ENCODE results near the gene PDLIM1.
A peak's percentile ranks its signal among the peaks of the same experiment; 100 is the strongest.

PDLIM1 gene

DNA sequence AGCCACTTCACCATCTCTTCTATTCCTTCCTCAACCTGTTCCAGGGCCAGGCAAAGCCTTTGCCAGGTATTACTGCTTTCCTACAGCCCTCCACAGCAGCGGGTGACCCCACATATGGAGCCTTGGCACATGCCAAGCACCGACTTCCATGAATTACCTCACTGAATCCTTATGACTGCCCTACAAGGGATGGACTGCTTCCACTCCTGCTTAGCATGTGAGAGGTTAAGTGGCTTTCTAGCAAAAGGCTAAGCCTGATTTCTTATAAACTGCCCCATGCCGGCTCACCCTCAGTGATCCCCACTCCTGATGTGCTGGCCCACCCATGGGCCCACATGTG, 44.0 kb upstream of the PDLIM1 start:
- Histone ChIP-seq H2AK5ac (ENCODE audit: low read length) (peak overlapping the region; percentile 83), H2BK120ac (ENCODE audit: low read depth, low read length) (no peak overlapping the region), H3K18ac (ENCODE audit: low read length) (no peak overlapping the region), H3K4me2 (ENCODE audit: low read length) (no peak overlapping the region), H4K5ac (ENCODE audit: low read length) (no peak overlapping the region), H3K56ac (ENCODE audit: low read length) (peak overlapping the region; percentile 65), H3K4ac (ENCODE audit: low read depth, low read length) (no peak overlapping the region), H2BK15ac (replicated peaks; ENCODE audit: low read depth) (no peak overlapping the region), H2BK5ac (ENCODE audit: low read length) (peak overlapping the region; percentile 49), H3K9ac (ENCODE audit: low read length) (no peak overlapping the region), H3K36me3 (ENCODE audit: control insufficient read depth, insufficient read depth, low read length) (no peaks in the 10 kb centered on the region), H3K23ac (ENCODE audit: low read length) (no peak overlapping the region), H3K4me1 (ENCODE audit: control insufficient read depth, low read depth, low read length) (peaks cover 15% of the 10 kb centered on the region), H3K79me2 (ENCODE audit: control insufficient read depth, insufficient read depth, low read length) (no peaks in the 10 kb centered on the region), H3K27me3 (ENCODE audit: insufficient read depth, low read length, poor library complexity) (no peaks in the 10 kb centered on the region), H3K27ac (ENCODE audit: low read depth, low read length) (no peak overlapping the region), H4K8ac (ENCODE audit: low read depth, low read length) (no peak overlapping the region), H3K4me3 (ENCODE audit: low read length) (no peak overlapping the region), H3K79me1 (ENCODE audit: low read length) (no peaks in the 10 kb centered on the region)
- no CpG with 5 or more reads among the region's 3 CpGs for WGBS (ENCODE audit: extremely low coverage, insufficient coverage, low lambda C conversion rate)
- no peak for DNase-seq

DNA sequence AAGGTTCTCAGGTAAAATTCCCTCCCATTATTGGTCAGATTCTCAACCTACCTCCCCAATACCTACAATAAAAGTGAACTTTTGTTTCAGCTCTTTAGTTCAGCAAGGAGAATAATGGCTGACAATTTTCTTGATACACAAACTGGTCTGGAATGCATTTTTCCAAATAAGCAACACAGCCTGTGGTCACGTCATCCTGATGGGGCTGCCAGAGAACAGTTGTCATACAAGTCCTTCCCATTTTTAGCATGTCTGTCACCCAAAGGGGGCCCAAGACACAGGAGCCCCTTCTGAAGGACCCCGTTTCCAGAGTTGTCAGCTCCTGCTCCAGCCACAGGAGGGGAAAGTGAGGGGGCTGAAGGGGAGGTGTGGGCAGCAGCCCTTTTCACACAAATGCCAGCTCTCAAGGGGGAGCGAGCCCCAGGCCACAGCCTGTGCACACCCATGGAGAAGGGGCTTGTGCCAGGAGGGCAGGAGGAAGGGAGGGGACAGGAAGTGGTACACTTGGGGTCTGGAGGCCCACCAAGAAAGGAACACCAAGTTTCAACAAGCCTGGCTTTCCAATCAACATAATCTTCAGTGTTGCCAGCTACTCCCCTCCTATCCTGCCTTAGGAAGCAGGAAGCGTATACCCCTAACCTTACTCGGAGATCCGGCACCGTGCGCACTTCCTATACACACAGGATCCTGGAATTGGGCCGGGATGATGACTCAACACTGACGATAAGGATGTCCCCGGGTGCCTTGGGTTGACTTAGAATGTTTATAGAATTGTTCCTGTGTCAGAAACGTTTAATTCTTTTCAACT, 43.4 kb upstream of the PDLIM1 start:
- H3K23ac ChIP-seq (ENCODE audit: low read length): peak overlapping the region; percentile 83
- H3K79me2 ChIP-seq (ENCODE audit: control insufficient read depth, insufficient read depth, low read length): no peaks in the 10 kb centered on the region
- no peak overlapping the region for H3K4me2 ChIP-seq (ENCODE audit: low read length)
- H3K56ac ChIP-seq (ENCODE audit: low read length): peak overlapping the region; percentile 56
- H4K5ac ChIP-seq (ENCODE audit: low read length): no peak overlapping the region
- H3K18ac ChIP-seq (ENCODE audit: low read length): peak overlapping the region; percentile 44
- H3K4me3 ChIP-seq (ENCODE audit: low read length): no peak overlapping the region
- WGBS (ENCODE audit: extremely low coverage, insufficient coverage, low lambda C conversion rate): no CpG with 5 or more reads among the region's 12 CpGs
- H2AK5ac ChIP-seq (ENCODE audit: low read length): peak overlapping the region; percentile 84
- peaks cover 15% of the 10 kb centered on the region for H3K4me1 ChIP-seq (ENCODE audit: control insufficient read depth, low read depth, low read length)
- peak overlapping the region; percentile 64 for H2BK5ac ChIP-seq (ENCODE audit: low read length)
- no peak overlapping the region for H2BK15ac ChIP-seq (replicated peaks; ENCODE audit: low read depth)
- DNase-seq: no peak
- no peaks in the 10 kb centered on the region for H3K79me1 ChIP-seq (ENCODE audit: low read length)
- H3K36me3 ChIP-seq (ENCODE audit: control insufficient read depth, insufficient read depth, low read length): no peaks in the 10 kb centered on the region
- no peak overlapping the region for H4K8ac ChIP-seq (ENCODE audit: low read depth, low read length)
- no peak overlapping the region for H2BK120ac ChIP-seq (ENCODE audit: low read depth, low read length)
- H3K9ac ChIP-seq (ENCODE audit: low read length): no peak overlapping the region
- no peaks in the 10 kb centered on the region for H3K27me3 ChIP-seq (ENCODE audit: insufficient read depth, low read length, poor library complexity)
- peak overlapping the region; percentile 4 for H3K27ac ChIP-seq (ENCODE audit: low read depth, low read length)
- no peak overlapping the region for H3K4ac ChIP-seq (ENCODE audit: low read depth, low read length)

DNA sequence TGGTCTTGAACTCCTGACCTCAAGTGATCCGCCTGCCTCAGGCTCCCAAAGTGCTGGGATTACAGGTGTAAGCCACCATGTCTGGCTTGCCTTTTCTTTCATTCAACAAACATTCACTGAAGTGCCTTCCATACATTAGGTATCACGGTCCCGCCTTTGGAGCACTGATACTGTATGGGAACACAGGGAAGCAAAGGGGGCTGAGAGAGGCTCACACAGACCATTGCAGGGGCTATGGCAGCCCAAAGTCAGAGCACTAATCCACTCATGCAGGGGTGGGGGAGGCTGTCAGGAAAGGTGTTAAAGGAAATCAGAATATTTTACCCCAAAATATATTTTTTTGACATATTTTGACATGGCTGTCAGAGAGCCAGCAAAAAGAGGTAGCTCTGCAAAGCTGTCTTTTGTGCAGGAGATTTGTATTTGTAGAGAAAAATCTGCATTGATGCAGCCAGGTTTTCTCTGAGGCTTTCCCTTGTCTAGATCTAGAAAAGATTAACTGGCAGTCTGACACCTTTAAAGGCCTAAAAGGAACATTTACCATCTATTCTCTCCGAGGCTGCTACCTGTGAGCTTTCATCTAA, 42.0 kb upstream of the PDLIM1 start:
- no peak overlapping the region for H3K23ac ChIP-seq (ENCODE audit: low read length)
- no peak overlapping the region for H3K4me3 ChIP-seq (ENCODE audit: low read length)
- no peak overlapping the region for H3K4ac ChIP-seq (ENCODE audit: low read depth, low read length)
- WGBS (ENCODE audit: extremely low coverage, insufficient coverage, low lambda C conversion rate): no CpG with 5 or more reads among the region's 4 CpGs
- H2BK120ac ChIP-seq (ENCODE audit: low read depth, low read length): no peak overlapping the region
- peak; percentile 68 for DNase-seq
- no peak overlapping the region for H4K5ac ChIP-seq (ENCODE audit: low read length)
- no peaks in the 10 kb centered on the region for H3K36me3 ChIP-seq (ENCODE audit: control insufficient read depth, insufficient read depth, low read length)
- peak overlapping the region; percentile 74 for H3K27ac ChIP-seq (ENCODE audit: low read depth, low read length)
- no peak overlapping the region for H3K18ac ChIP-seq (ENCODE audit: low read length)
- no peaks in the 10 kb centered on the region for H3K79me2 ChIP-seq (ENCODE audit: control insufficient read depth, insufficient read depth, low read length)
- H3K4me1 ChIP-seq (ENCODE audit: control insufficient read depth, low read depth, low read length): peaks cover 15% of the 10 kb centered on the region
- no peak overlapping the region for H3K56ac ChIP-seq (ENCODE audit: low read length)
- H3K9ac ChIP-seq (ENCODE audit: low read length): no peak overlapping the region
- H3K79me1 ChIP-seq (ENCODE audit: low read length): no peaks in the 10 kb centered on the region
- no peak overlapping the region for H2BK5ac ChIP-seq (ENCODE audit: low read length)
- H3K4me2 ChIP-seq (ENCODE audit: low read length): no peak overlapping the region
- no peaks in the 10 kb centered on the region for H3K27me3 ChIP-seq (ENCODE audit: insufficient read depth, low read length, poor library complexity)
- no peak overlapping the region for H2BK15ac ChIP-seq (replicated peaks; ENCODE audit: low read depth)
- H2AK5ac ChIP-seq (ENCODE audit: low read length): no peak overlapping the region
- H4K8ac ChIP-seq (ENCODE audit: low read depth, low read length): no peak overlapping the region

DNA sequence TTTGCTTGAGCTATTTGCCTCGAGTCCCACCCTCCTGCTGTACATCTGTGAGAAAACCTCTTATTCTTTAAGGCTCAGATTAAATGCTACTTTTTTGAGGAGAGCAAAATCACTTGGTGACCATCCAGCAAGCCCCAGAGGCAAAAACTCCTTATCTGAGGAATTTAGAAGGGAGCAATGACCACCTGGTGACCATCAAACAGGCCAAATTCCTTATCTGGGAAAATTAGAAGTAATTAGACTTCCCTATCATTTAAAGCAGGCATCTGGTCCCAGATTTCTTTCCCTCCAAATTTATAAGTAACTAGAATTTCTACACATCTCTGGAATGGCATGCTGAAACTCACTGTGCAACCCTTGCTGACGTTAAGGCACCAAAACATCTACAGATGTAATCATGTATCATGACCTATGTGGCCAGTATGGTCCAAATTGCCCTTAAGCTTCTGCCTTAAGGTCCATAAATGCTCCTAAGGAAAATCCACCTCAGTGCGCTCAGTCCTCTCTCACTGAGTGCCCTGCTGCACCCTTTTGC, 40.9 kb upstream of the PDLIM1 start:
- H2BK15ac ChIP-seq (replicated peaks; ENCODE audit: low read depth): no peak overlapping the region
- no CpG with 5 or more reads among the region's 3 CpGs for WGBS (ENCODE audit: extremely low coverage, insufficient coverage, low lambda C conversion rate)
- H3K56ac ChIP-seq (ENCODE audit: low read length): peak overlapping the region; percentile 54
- no peaks in the 10 kb centered on the region for H3K79me2 ChIP-seq (ENCODE audit: control insufficient read depth, insufficient read depth, low read length)
- no peaks in the 10 kb centered on the region for H3K27me3 ChIP-seq (ENCODE audit: insufficient read depth, low read length, poor library complexity)
- H3K4me2 ChIP-seq (ENCODE audit: low read length): no peak overlapping the region
- H3K9ac ChIP-seq (ENCODE audit: low read length): peak overlapping the region; percentile 5
- peak overlapping the region; percentile 17 for H3K27ac ChIP-seq (ENCODE audit: low read depth, low read length)
- H3K23ac ChIP-seq (ENCODE audit: low read length): no peak overlapping the region
- no peak for DNase-seq
- no peak overlapping the region for H2BK120ac ChIP-seq (ENCODE audit: low read depth, low read length)
- H3K18ac ChIP-seq (ENCODE audit: low read length): peak overlapping the region; percentile 41
- no peak overlapping the region for H3K4ac ChIP-seq (ENCODE audit: low read depth, low read length)
- no peaks in the 10 kb centered on the region for H3K36me3 ChIP-seq (ENCODE audit: control insufficient read depth, insufficient read depth, low read length)
- H3K79me1 ChIP-seq (ENCODE audit: low read length): no peaks in the 10 kb centered on the region
- H4K5ac ChIP-seq (ENCODE audit: low read length): no peak overlapping the region
- H3K4me3 ChIP-seq (ENCODE audit: low read length): no peak overlapping the region
- peak overlapping the region; percentile 88 for H2AK5ac ChIP-seq (ENCODE audit: low read length)
- H2BK5ac ChIP-seq (ENCODE audit: low read length): peak overlapping the region; percentile 7
- peaks cover 15% of the 10 kb centered on the region for H3K4me1 ChIP-seq (ENCODE audit: control insufficient read depth, low read depth, low read length)
- H4K8ac ChIP-seq (ENCODE audit: low read depth, low read length): no peak overlapping the region

DNA sequence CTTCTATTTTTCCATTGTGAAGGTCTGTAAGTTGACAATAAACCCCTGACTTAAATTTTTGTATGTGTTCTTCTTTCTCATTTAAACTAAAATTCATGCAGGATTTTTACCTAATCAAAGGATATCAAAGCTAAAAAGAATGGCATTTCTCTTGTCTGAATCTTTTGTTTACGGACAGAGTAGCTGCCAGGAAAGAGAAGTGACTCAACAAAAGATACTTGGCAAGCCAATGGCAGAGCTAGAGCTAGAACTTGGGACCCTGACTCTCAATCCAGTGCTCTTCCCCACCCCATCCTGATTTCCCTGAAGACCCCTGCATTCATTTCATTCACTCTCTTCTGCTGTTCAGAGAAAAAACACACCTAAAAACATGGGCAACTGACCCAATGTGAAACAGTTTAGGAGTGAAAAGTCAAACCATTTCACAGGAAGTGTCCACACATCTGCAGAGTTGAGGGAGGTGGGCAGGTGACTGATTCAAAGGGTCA, 40.2 kb upstream of the PDLIM1 start:
- Histone ChIP-seq H2BK5ac (ENCODE audit: low read length) (no peak overlapping the region), H3K4me2 (ENCODE audit: low read length) (no peak overlapping the region)
- no peak for DNase-seq

More for the DNA sequence above, 40.2 kb upstream of the PDLIM1 start:
- Histone ChIP-seq H3K79me1 (ENCODE audit: low read length) (no peaks in the 10 kb centered on the region), H3K4me1 (ENCODE audit: control insufficient read depth, low read depth, low read length) (peaks cover 15% of the 10 kb centered on the region), H3K36me3 (ENCODE audit: control insufficient read depth, insufficient read depth, low read length) (no peaks in the 10 kb centered on the region), H3K4me3 (ENCODE audit: low read length) (no peak overlapping the region), H3K79me2 (ENCODE audit: control insufficient read depth, insufficient read depth, low read length) (no peaks in the 10 kb centered on the region), H3K27me3 (ENCODE audit: insufficient read depth, low read length, poor library complexity) (no peaks in the 10 kb centered on the region), H4K5ac (ENCODE audit: low read length) (no peak overlapping the region), H4K8ac (ENCODE audit: low read depth, low read length) (no peak overlapping the region), H3K27ac (ENCODE audit: low read depth, low read length) (no peak overlapping the region), H3K9ac (ENCODE audit: low read length) (peak overlapping the region; percentile 5), H3K4ac (ENCODE audit: low read depth, low read length) (no peak overlapping the region), H2BK15ac (replicated peaks; ENCODE audit: low read depth) (no peak overlapping the region), H3K56ac (ENCODE audit: low read length) (no peak overlapping the region), H3K18ac (ENCODE audit: low read length) (no peak overlapping the region), H2AK5ac (ENCODE audit: low read length) (peak overlapping the region; percentile 23), H3K23ac (ENCODE audit: low read length) (no peak overlapping the region), H2BK120ac (ENCODE audit: low read depth, low read length) (no peak overlapping the region)
- WGBS (ENCODE audit: extremely low coverage, insufficient coverage, low lambda C conversion rate): no CpG with 5 or more reads among the region's 1 CpG
